Osteocyte (in vitro differentiated cells): ENCODE results near the gene KMT2D. TPM values are rescaled to one million over a fixed set of nuclear protein-coding genes. Genes with fewer than 3 reads are reported as not detected.

Source experiments
- DNase-seq: peaks from one replicate; pipeline ENCODE4 v3.0.0; 2021; ENCODE audit warnings: mixed read lengths; ENCODE audit not compliant: unreplicated experiment; ENCODE audit errors: extremely low spot score
- H3K27ac Mint-ChIP-seq: one replicate; pipeline ENCODE4 v1.8.0; 2021; ENCODE audit warnings: mild to moderate bottlenecking, mixed read lengths; ENCODE audit not compliant: unreplicated experiment
- H3K27me3 Mint-ChIP-seq: one replicate; pipeline ENCODE4 v1.8.0; 2021; ENCODE audit warnings: mixed read lengths; ENCODE audit not compliant: unreplicated experiment
- H3K36me3 Mint-ChIP-seq: one replicate; pipeline ENCODE4 v1.8.0; 2021; ENCODE audit warnings: mixed read lengths; ENCODE audit not compliant: unreplicated experiment
- H3K4me1 Mint-ChIP-seq: one replicate; pipeline ENCODE4 v1.8.0; 2021; ENCODE audit warnings: mixed read lengths; ENCODE audit not compliant: unreplicated experiment
- H3K4me3 Mint-ChIP-seq: one replicate; pipeline ENCODE4 v1.8.0; 2021; ENCODE audit warnings: mild to moderate bottlenecking, moderate library complexity, mixed read lengths; ENCODE audit not compliant: unreplicated experiment
- H3K9me3 Mint-ChIP-seq: one replicate; pipeline ENCODE4 v1.8.0; 2021; ENCODE audit warnings: mixed read lengths; ENCODE audit not compliant: unreplicated experiment
- total RNA-seq: library from RNA; stranded (reverse); gene quantifications from 2 replicates; pipeline ENCODE4 v1.2.1, GENCODE V29; 2021
- TF ChIP-seq, protein P1 (sequence below): fragments of 200-600 bp; sonication (generic); IDR thresholded peaks from 2 replicates; pipeline ENCODE4 v1.5.0; 2021; ENCODE audit warnings: antibody characterized with exemption, mild to moderate bottlenecking, moderate library complexity

Gene KMT2D
- total RNA-seq, 1 donor from 2014 or later: 91.2 TPM

DNA sequence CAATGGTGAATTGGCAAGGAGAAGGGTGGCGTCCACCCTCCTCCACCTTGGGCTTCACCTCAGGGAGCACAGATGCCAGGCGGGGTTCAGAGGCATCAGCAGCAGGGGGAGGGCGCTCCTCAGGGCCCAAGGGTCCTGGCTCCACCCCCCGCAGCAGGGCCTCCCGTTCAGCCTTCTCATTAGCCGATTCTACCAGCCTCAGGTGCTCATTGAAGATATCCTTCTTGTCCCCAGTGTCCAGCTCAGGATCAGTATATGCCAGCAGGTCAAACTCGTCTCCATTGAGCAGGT is 22.7 kb downstream of the KMT2D start:
- Mint-ChIP-seq H3K9me3 (no peaks in the 10 kb centered on the region), H3K27ac (no peak overlapping the region), H3K4me3 (no peak overlapping the region), H3K4me1 (no peaks in the 10 kb centered on the region), H3K27me3 (no peaks in the 10 kb centered on the region), H3K36me3 (peaks cover 29% of the 10 kb centered on the region)
- TF ChIP-seq, protein P1, sequence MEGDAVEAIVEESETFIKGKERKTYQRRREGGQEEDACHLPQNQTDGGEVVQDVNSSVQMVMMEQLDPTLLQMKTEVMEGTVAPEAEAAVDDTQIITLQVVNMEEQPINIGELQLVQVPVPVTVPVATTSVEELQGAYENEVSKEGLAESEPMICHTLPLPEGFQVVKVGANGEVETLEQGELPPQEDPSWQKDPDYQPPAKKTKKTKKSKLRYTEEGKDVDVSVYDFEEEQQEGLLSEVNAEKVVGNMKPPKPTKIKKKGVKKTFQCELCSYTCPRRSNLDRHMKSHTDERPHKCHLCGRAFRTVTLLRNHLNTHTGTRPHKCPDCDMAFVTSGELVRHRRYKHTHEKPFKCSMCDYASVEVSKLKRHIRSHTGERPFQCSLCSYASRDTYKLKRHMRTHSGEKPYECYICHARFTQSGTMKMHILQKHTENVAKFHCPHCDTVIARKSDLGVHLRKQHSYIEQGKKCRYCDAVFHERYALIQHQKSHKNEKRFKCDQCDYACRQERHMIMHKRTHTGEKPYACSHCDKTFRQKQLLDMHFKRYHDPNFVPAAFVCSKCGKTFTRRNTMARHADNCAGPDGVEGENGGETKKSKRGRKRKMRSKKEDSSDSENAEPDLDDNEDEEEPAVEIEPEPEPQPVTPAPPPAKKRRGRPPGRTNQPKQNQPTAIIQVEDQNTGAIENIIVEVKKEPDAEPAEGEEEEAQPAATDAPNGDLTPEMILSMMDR: no peak
- DNase-seq: no peak

DNA sequence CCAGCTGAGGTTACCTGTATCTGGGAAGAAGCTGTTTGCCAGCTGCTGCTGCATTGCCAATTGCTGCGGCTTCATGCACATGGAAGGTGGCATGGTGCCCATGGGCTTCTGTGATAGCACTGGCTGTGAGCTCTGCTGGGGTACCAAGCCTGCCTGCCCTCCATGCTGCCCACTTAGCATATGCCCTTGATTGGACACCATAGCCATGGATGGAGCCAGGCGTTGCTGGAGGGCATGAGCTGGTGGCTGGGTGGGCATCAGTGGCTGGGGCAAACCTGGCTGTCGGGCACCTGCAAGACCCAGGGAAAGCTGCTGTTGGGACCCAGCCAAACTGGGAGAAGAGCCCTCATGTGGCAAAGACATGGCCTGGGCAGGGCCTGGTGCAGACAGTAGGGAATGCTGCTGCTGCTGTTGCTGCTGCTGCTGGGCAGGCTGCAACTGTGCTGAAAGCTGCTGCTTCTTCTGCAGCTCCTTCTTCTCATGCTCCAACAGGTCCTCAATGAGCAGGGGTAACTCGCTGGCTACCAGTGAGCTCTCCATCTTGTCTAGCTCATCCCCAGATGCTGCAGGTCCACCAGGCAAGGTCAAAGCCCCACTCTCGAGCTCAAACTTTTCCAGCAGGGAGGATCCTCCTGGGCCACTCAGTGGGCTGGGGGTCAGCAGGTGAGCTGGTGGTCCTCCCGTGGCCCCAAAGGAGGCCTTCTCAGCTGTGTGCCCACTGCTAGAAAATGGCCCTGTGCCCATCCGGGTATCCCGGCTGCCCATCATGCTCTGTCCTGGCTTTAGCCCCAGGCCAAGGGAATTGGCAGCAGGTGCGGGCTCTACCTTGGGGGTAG is 23.3 kb downstream of the KMT2D start:
- H3K27ac Mint-ChIP-seq: no peak overlapping the region
- no peak for DNase-seq
- H3K27me3 Mint-ChIP-seq: no peaks in the 10 kb centered on the region
- TF ChIP-seq, protein P1: no peak
- H3K36me3 Mint-ChIP-seq: peaks cover 28% of the 10 kb centered on the region
- no peaks in the 10 kb centered on the region for H3K9me3 Mint-ChIP-seq
- no peaks in the 10 kb centered on the region for H3K4me1 Mint-ChIP-seq
- no peak overlapping the region for H3K4me3 Mint-ChIP-seq

DNA sequence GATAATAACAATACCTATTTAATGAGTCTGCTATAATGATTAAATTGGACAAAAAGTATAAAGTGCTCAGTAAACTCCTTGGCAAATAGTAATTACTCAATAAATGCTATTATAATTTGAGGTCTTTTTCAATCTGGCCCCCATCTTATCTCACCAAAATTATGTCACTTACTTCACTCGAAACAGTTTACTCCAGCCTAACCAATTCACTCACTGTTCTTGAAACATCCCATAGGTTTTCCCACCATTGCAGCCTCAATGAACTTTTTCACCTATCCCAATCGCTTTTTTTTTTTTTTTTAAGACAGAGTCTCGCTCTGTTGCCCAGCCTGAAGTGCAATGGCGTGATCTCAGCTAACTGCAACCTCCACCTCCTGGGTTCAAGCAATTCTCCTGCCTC is 24.6 kb downstream of the KMT2D start:
- Mint-ChIP-seq H3K4me1 (no peaks in the 10 kb centered on the region), H3K4me3 (no peak overlapping the region), H3K9me3 (no peaks in the 10 kb centered on the region), H3K27me3 (no peaks in the 10 kb centered on the region), H3K36me3 (peaks cover 29% of the 10 kb centered on the region), H3K27ac (no peak overlapping the region)
- TF ChIP-seq, protein P1: no peak
- DNase-seq: no peak

DNA sequence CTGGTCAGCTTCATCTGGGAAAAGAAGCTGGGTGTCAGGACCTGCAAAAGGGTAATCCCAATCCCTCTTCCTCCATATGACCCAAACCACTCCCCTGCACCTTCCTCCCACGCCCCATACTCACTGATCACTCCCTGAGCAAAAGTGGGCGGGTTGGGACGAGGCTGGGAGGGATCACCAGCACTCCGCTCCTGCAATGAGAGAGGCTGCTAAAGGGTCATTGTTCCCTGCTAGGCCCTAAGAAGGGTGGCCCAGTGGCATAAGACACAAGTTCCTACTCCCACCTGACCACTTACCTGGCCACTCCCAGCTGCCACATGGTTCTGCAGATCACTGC is 26.3 kb downstream of the KMT2D start:
- Mint-ChIP-seq H3K4me1 (no peaks in the 10 kb centered on the region), H3K36me3 (peaks cover 22% of the 10 kb centered on the region), H3K27me3 (no peaks in the 10 kb centered on the region), H3K27ac (no peak overlapping the region), H3K4me3 (no peak overlapping the region), H3K9me3 (no peaks in the 10 kb centered on the region)
- TF ChIP-seq, protein P1: no peak
- DNase-seq: no peak

DNA sequence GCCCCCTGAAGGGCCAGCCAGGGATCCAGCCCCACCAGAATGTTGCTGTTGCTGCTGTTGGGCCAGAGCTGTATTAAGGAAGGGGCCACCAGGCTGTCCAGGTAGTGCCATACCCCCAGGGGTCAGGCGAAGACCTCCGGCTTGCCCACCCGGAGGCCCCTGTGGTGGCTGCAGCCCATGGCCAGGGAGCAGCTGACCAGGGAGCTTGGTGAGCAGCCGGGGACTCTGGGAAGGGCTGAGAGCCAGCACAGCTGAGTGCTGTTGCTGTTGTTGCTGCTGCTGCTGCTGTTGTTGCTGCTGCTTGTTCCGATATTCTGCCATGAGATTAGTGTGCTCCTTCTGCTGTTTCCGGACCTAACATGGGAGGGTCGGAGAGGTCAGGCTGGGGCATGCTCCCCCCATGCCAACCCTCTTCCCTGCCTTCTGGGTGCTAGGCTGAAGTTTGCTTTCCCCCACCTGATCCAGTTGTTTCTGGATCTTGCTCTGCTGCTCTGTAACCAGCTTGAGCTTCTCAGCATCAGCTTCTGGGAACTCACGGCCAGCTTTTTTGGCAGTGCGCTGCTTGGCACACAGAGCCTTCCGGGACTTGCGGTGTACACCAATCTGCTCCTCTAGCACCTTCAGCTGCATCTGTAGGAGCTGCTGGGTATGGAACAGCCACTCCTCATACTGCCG is 26.8 kb downstream of the KMT2D start:
- Mint-ChIP-seq H3K27me3 (no peaks in the 10 kb centered on the region), H3K36me3 (peaks cover 24% of the 10 kb centered on the region)
- DNase-seq: no peak

More for the DNA sequence above, 26.8 kb downstream of the KMT2D start:
- Mint-ChIP-seq H3K9me3 (no peaks in the 10 kb centered on the region), H3K4me3 (no peak overlapping the region), H3K27ac (no peak overlapping the region), H3K4me1 (no peaks in the 10 kb centered on the region)
- TF ChIP-seq, protein P1: no peak
